Panc1 (cell line): ENCODE data around the gene CELF2. TPM values are rescaled to one million over a fixed set of nuclear protein-coding genes. Genes with fewer than 3 reads are reported as not detected.

Experiments used
- ATAC-seq: fragments of 200-7000 bp; cut with Tn5 transposase; 2 replicates; pipeline ENCODE4 v1.9.1; 2020; ENCODE audit warnings: mild to moderate bottlenecking, moderate library complexity
- BruUV-seq: library from RNA; stranded (reverse); fragments of 400-500 nt; replicated peaks from 2 replicates; lab custom pipeline; 2021; lab: Mats Ljungman, UMichigan
- CTCF ChIA-PET: fragments of 300-600 bp; sonication (Branson Sonifier 250); formaldehyde crosslinking; loops from one replicate; lab custom pipeline; 2022; ENCODE audit warnings: antibody characterized with exemption; lab: Charles Lee
- POLR2A ChIA-PET: fragments of 300-600 bp; sonication (Branson Sonifier 250); formaldehyde crosslinking; loops from one replicate; lab custom pipeline; 2022; ENCODE audit warnings: antibody characterized with exemption; lab: Charles Lee
- DNase-seq: peaks from one replicate; pipeline ENCODE4 v3.0.0-alpha.2; 2010; ENCODE audit warnings: low read depth, low spot score
- H3K27ac ChIP-seq: 2 replicates; pipeline ENCODE4 v1.5.1; 2011; ENCODE audit warnings: mild to moderate bottlenecking, low read length, inconsistent platforms
- H3K27me3 ChIP-seq: fragments of 200-500 bp; sonication (Bioruptor generic); 2 replicates; pipeline ENCODE4 v1.6.0; 2014; ENCODE audit warnings: low read length, inconsistent platforms; ENCODE audit not compliant: control insufficient read depth, insufficient read depth
- H3K36me3 ChIP-seq: fragments of 200-500 bp; sonication (Bioruptor generic); 2 replicates; pipeline ENCODE4 v1.5.1; 2014; ENCODE audit warnings: inconsistent platforms, mild to moderate bottlenecking, low read length, moderate library complexity; ENCODE audit not compliant: control insufficient read depth, insufficient read depth
- H3K4me1 ChIP-seq: 2 replicates; pipeline ENCODE4 v1.5.1; 2011; ENCODE audit warnings: inconsistent platforms, mild to moderate bottlenecking, low read length, moderate library complexity; ENCODE audit not compliant: control insufficient read depth, insufficient read depth
- H3K4me3 ChIP-seq, 2 experiments: 2 replicates each; pipeline ENCODE4 v1.5.1; 2011 to 2012; ENCODE audit warnings: low read depth in 2 of 2, low read length in 2 of 2, mild to moderate bottlenecking in 2 of 2, inconsistent platforms in 1 of 2, moderate library complexity in 1 of 2
- H3K9me3 ChIP-seq: fragments of 200-500 bp; sonication (Bioruptor generic); 2 replicates; pipeline ENCODE4 v1.5.1; 2014; ENCODE audit warnings: low read depth, mild to moderate bottlenecking, inconsistent platforms, low read length, moderate library complexity; ENCODE audit not compliant: control insufficient read depth, insufficient read depth
- POLR2AphosphoS5 ChIP-seq: IDR thresholded peaks from 2 replicates; pipeline ENCODE4 v1.6.1; 2012; ENCODE audit warnings: mild to moderate bottlenecking, low read depth, low read length, moderate library complexity
- SIN3A ChIP-seq: IDR thresholded peaks from 2 replicates; pipeline ENCODE4 v1.6.1; 2012; ENCODE audit warnings: low read depth, mild to moderate bottlenecking, low read length, moderate library complexity, borderline replicate concordance; ENCODE audit not compliant: insufficient read depth
- TCF7L2 ChIP-seq: IDR thresholded peaks from 2 replicates; pipeline ENCODE4 v1.6.1; 2011; ENCODE audit warnings: mild to moderate bottlenecking, low read depth, low read length, inconsistent platforms
- in situ Hi-C: cut with HindIII; loops from 2 replicates; pipeline ENCODE4 v1.10.0; 2016; ENCODE audit warnings: low sequenced_read_pairs, low pct_unique_long_range_greater_than_20kb
- intact Hi-C: fragments of 100-400 bp; cut with micrococcal nuclease; formaldehyde crosslinking; loops from one replicate; pipeline ENCODE4 v1.10.0; 2022; ENCODE audit not compliant: unreplicated experiment
- total RNA-seq: library from RNA; stranded (reverse); gene quantifications from one replicate; pipeline ENCODE4 v1.2.1, GENCODE V29; 2021; ENCODE audit not compliant: unreplicated experiment
- TF ChIP-seq, protein P1 (sequence below): fragments of 450-650 bp; IDR thresholded peaks from 2 replicates; pipeline ENCODE4 v1.5.1; 2017; ENCODE audit warnings: mild to moderate bottlenecking
- TF ChIP-seq, protein P2 (sequence below), 2 experiments: IDR thresholded peaks; 2 replicates each; pipeline ENCODE4 v1.6.1; 2011 to 2012; ENCODE audit warnings: low read depth in 2 of 2, control low read depth in 1 of 2, low read length in 1 of 2, mild to moderate bottlenecking in 1 of 2, moderate library complexity in 1 of 2; ENCODE audit not compliant: insufficient read depth in 1 of 2

The CELF2 gene
- total RNA-seq, 1 experiment from 2014 or later: 0.44 TPM

DNA sequence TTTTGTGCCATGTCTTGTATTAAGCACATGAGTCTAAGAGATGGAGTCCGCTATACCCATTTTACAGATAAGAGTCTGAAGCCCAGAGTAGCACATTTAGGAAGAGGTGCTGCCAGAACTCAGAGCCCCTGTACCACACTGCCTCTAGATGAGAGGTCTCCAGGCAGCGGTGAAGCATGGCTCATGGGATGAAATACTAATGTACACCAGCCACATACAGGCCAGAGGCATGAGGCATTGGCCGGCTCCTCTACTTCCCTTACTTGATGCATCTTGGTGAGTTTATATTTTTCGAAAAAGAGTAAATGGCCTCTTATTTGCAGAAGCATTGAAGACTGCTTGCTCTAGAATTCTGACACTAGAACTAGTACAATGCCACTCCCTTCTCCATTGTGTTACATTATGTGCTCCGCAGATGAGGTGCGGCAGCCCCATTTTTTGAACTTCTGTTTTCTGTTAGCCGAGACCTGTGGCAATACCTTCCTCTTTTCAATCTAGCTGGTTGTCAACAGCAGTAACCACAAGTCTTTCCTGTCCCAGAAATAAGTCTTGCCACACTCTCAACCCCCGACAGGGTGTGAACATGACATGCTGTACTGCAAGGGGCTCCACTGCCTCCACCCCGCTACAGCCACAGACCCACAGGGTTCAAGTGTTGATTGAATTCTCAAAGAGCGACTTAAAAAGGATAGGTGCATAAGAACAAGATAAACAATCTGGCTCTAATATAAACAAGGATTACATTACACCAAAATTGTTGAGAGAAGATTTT lies 145.3 kb downstream of the CELF2 start:
- POLR2A ChIA-PET: no interaction called here
- Histone ChIP-seq H3K27me3 (peaks cover 2% of the 10 kb centered on the region; the same call in 1 of the 2 replicates), H3K27ac (no peak overlapping the region), H3K4me3 (no peak overlapping the region), H3K4me1 (no peaks in the 10 kb centered on the region), H3K9me3 (no peaks in the 10 kb centered on the region), H3K36me3 (no peaks in the 10 kb centered on the region)
- ATAC-seq (no peak), DNase-seq (no peak)
- intact Hi-C loops: no loop called here
- no TSS peak for BruUV-seq
- in situ Hi-C loops: no loop called here
- TF ChIP-seq, protein P1, sequence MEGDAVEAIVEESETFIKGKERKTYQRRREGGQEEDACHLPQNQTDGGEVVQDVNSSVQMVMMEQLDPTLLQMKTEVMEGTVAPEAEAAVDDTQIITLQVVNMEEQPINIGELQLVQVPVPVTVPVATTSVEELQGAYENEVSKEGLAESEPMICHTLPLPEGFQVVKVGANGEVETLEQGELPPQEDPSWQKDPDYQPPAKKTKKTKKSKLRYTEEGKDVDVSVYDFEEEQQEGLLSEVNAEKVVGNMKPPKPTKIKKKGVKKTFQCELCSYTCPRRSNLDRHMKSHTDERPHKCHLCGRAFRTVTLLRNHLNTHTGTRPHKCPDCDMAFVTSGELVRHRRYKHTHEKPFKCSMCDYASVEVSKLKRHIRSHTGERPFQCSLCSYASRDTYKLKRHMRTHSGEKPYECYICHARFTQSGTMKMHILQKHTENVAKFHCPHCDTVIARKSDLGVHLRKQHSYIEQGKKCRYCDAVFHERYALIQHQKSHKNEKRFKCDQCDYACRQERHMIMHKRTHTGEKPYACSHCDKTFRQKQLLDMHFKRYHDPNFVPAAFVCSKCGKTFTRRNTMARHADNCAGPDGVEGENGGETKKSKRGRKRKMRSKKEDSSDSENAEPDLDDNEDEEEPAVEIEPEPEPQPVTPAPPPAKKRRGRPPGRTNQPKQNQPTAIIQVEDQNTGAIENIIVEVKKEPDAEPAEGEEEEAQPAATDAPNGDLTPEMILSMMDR: no peak
- TF ChIP-seq POLR2AphosphoS5 (no peak), TCF7L2 (no peak), SIN3A (no peak)
- TF ChIP-seq, protein P2, sequence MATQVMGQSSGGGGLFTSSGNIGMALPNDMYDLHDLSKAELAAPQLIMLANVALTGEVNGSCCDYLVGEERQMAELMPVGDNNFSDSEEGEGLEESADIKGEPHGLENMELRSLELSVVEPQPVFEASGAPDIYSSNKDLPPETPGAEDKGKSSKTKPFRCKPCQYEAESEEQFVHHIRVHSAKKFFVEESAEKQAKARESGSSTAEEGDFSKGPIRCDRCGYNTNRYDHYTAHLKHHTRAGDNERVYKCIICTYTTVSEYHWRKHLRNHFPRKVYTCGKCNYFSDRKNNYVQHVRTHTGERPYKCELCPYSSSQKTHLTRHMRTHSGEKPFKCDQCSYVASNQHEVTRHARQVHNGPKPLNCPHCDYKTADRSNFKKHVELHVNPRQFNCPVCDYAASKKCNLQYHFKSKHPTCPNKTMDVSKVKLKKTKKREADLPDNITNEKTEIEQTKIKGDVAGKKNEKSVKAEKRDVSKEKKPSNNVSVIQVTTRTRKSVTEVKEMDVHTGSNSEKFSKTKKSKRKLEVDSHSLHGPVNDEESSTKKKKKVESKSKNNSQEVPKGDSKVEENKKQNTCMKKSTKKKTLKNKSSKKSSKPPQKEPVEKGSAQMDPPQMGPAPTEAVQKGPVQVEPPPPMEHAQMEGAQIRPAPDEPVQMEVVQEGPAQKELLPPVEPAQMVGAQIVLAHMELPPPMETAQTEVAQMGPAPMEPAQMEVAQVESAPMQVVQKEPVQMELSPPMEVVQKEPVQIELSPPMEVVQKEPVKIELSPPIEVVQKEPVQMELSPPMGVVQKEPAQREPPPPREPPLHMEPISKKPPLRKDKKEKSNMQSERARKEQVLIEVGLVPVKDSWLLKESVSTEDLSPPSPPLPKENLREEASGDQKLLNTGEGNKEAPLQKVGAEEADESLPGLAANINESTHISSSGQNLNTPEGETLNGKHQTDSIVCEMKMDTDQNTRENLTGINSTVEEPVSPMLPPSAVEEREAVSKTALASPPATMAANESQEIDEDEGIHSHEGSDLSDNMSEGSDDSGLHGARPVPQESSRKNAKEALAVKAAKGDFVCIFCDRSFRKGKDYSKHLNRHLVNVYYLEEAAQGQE (IDR thresholded peaks at IDR 0.05; ENCODE audit: insufficient read depth in 1 of 2, low read depth in 2 of 2, low read length in 1 of 2): no peak
- CTCF ChIA-PET: no interaction called here

DNA sequence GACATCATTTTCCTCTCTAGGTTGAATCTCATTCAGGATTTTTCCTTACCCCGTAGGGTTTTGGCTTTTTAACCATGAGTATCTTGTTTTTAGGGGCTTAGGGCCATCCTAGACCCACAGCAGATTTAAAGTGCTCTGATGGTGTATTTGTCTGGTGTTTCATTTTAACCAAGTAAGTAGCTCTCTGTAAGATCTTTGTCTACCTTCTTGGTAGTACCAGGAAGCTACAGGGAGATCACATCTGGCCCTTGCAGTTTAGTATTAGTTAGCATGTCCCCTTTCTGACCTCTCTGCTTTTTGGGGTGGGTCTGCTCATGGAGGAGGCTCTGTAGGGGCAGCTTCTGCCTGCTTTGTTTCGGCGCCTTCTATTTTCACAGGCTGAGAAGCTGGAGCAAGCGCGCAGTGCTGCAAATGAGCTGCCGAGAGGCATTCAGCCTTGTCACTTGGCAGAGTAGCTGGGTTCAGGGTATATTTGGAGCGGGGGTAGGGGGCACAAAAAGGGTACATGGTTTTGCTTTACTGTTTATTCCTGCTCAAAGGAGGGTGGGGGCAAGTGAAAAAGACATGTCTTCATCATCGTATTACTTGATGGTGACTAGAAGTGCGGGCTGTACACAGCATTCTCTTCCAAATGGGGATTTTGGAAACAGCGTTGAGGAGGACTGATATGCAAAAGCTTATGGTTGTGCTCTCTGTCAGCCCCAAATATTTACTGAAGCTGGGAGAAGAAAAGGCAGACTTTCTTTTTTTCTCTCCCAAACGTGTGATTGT lies 146.3 kb downstream of the CELF2 start:
- in situ Hi-C loops: no loop called here
- Histone ChIP-seq H3K9me3 (no peaks in the 10 kb centered on the region), H3K27ac (no peak overlapping the region), H3K27me3 (peaks cover 2% of the 10 kb centered on the region; the same call in 1 of the 2 replicates), H3K4me3 (no peak overlapping the region), H3K4me1 (no peaks in the 10 kb centered on the region), H3K36me3 (no peaks in the 10 kb centered on the region)
- DNase-seq: no peak
- ChIA-PET POLR2A (no interaction called here), CTCF (no interaction called here)
- ATAC-seq: no peak
- BruUV-seq: no TSS peak
- TF ChIP-seq SIN3A: no peak
- TF ChIP-seq POLR2AphosphoS5: no peak
- no peak for TF ChIP-seq TCF7L2
- intact Hi-C loops: no loop called here

DNA sequence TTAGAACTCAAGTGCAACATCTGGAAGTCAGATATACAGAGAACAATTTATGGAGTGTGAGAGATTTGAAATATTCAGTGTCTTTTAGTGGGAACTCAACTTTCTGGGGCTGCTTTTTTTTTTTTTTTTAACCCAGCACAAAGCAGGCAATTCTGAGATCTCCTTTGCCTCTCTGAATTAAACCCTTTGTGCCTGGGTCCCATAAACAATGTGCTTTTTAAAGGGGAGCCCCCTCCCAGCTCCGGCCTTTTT lies 146.8 kb downstream of the CELF2 start:
- Histone ChIP-seq H3K4me3 (no peak overlapping the region), H3K27me3 (peaks cover 2% of the 10 kb centered on the region; the same call in 1 of the 2 replicates), H3K4me1 (no peaks in the 10 kb centered on the region), H3K9me3 (no peaks in the 10 kb centered on the region), H3K36me3 (no peaks in the 10 kb centered on the region), H3K27ac (no peak overlapping the region)
- intact Hi-C loops: no loop called here
- POLR2A ChIA-PET: no interaction called here
- DNase-seq (no peak), ATAC-seq (no peak)
- CTCF ChIA-PET: no interaction called here
- BruUV-seq: no TSS peak
- TF ChIP-seq, protein P2 (IDR thresholded peaks at IDR 0.05; ENCODE audit: insufficient read depth in 1 of 2, low read depth in 2 of 2, low read length in 1 of 2): no peak
- TF ChIP-seq SIN3A: no peak
- no peak for TF ChIP-seq TCF7L2
- TF ChIP-seq, protein P1: no peak
- no peak for TF ChIP-seq POLR2AphosphoS5
- in situ Hi-C loops: no loop called here
